Right atrium auricular region (tissue), 2 donors: ENCODE results near the gene RASL12. TPM values are rescaled to one million over a fixed set of nuclear protein-coding genes. Genes with fewer than 3 reads are reported as not detected.
"Not testable (repeated sequence)": the region's sequence is repeated elsewhere in the genome, so short reads cannot be mapped to it uniquely, and the experiment has no call there.

Experiments used
- DNase-seq: peaks from one replicate; pipeline ENCODE4 v3.0.0-alpha.2; 2019; ENCODE audit warnings: low spot score
- H3K27ac ChIP-seq, 2 donors: fragments of 200-600 bp; sonication (generic); 1 replicate in 1 of 2; 2 replicates in 1 of 2; pipeline ENCODE4 v1.5.1; 2016 to 2019
- H3K27me3 ChIP-seq, 2 donors: fragments of 200-600 bp; sonication (generic); one replicate each; pipeline versions ENCODE4 v1.5.1 to v1.6.0; 2017 to 2019
- H3K36me3 ChIP-seq: fragments of 200-600 bp; sonication (generic); one replicate; pipeline ENCODE4 v1.5.1; 2016
- H3K4me1 ChIP-seq, 2 donors: fragments of 200-600 bp; sonication (generic); one replicate each; pipeline versions ENCODE4 v1.5.1 to v1.6.0; 2017 to 2019
- H3K4me3 ChIP-seq, 2 donors: fragments of 200-600 bp; sonication (generic); 1 replicate in 1 of 2; 2 replicates in 1 of 2; pipeline ENCODE4 v1.5.1; 2017 to 2019; ENCODE audit warnings: mild to moderate bottlenecking in 1 of 2, moderate library complexity in 1 of 2
- H3K9me3 ChIP-seq, 2 donors: fragments of 200-600 bp; sonication (generic); one replicate each; pipeline ENCODE4 v1.5.1; 2019
- total RNA-seq, 2 donors: library from RNA; depleted of rRNA; stranded (reverse); fragments of >200 nt; gene quantifications; one replicate each; pipeline ENCODE4 v1.1.0, GENCODE V29; 2016
- TF ChIP-seq, protein P1 (sequence below), 2 donors: fragments of 200-600 bp; sonication (generic); IDR thresholded peaks; one replicate each; pipeline ENCODE4 v1.5.1; 2019; ENCODE audit warnings: antibody characterized with exemption in 2 of 2

RASL12 gene
- total RNA-seq, 2 donors from 2014 or later: 83.3 to 183 TPM

DNA sequence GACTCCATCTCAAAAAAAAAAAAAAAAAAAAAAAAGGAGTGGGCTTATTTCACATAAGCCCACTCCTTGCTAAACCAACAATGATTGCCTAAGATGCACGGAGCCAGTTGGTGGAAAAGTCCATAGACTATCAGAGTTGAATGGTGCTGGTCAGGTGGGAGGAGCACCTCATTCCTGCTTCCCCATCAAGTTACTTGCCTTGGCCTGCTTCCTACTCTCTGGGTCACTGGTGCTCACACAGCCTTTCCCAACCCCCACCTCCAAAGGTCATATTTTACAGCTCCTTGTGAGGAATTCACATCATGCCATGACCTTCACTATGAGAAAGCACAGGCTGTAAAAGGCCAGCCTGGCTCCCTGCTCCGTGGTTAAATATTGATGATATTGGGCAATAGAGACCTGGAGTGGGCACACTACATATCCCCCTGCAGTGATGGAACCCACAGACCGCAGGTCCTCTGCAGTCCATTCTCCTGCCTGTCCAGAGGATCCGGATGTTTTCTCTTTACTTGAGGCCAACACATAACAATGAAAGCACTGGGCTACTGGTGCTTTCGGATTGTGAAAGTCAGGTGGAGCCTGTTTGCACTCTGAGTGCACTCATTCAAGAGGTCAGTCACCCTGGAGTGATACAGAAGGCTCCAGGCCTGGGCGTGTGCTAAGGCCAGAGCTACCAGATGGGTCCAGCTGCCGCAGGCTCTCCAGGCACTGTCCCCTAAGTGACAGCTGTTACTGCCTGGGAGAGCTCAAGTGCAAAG, 22.9 kb downstream of the RASL12 start, which contains the start of gene SLC51B:
Gene SLC51B (plus strand): TSS at position 664 of the 758 bp plus-strand sequence. CDS start 4,618 bp downstream, outside the sequence.
- DNase-seq: no peak
- no peak within 1 kb of the TSS for H3K27ac ChIP-seq
- H3K4me3 ChIP-seq: no peak within 1 kb of the TSS
- no peaks in the 10 kb centered on the region for H3K36me3 ChIP-seq
- TF ChIP-seq, protein P1, sequence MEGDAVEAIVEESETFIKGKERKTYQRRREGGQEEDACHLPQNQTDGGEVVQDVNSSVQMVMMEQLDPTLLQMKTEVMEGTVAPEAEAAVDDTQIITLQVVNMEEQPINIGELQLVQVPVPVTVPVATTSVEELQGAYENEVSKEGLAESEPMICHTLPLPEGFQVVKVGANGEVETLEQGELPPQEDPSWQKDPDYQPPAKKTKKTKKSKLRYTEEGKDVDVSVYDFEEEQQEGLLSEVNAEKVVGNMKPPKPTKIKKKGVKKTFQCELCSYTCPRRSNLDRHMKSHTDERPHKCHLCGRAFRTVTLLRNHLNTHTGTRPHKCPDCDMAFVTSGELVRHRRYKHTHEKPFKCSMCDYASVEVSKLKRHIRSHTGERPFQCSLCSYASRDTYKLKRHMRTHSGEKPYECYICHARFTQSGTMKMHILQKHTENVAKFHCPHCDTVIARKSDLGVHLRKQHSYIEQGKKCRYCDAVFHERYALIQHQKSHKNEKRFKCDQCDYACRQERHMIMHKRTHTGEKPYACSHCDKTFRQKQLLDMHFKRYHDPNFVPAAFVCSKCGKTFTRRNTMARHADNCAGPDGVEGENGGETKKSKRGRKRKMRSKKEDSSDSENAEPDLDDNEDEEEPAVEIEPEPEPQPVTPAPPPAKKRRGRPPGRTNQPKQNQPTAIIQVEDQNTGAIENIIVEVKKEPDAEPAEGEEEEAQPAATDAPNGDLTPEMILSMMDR (IDR thresholded peaks at IDR 0.05): no peak
- H3K27me3 ChIP-seq: no peaks in the 10 kb centered on the region
- H3K9me3 ChIP-seq: no peaks in the 10 kb centered on the region
- H3K4me1 ChIP-seq: peaks cover 0 to 10% of the 10 kb centered on the region in 2 donors

DNA sequence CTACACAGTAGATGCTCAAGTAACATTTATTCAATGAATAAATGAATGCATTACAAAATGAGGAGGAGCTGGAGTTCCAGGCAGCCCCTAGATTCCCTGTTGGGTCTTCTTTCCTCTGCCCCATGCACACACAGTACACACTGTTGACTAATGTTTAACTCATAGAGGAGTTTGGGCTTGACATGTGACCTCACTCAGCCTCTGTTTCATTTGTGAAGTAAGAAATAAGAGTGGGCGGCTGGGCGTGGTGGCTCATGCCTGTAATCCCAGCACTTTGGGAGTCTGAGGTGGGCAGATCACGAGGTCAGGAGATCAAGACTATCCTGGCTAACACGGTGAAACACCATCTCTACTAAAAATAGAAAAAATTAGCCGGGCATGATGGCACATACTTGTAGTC, 23.6 kb downstream of the RASL12 start:
- not testable (repeated sequence) for H3K27ac ChIP-seq, DNase-seq, H3K4me1 ChIP-seq, H3K27me3 ChIP-seq, H3K9me3 ChIP-seq, H3K4me3 ChIP-seq, H3K36me3 ChIP-seq

DNA sequence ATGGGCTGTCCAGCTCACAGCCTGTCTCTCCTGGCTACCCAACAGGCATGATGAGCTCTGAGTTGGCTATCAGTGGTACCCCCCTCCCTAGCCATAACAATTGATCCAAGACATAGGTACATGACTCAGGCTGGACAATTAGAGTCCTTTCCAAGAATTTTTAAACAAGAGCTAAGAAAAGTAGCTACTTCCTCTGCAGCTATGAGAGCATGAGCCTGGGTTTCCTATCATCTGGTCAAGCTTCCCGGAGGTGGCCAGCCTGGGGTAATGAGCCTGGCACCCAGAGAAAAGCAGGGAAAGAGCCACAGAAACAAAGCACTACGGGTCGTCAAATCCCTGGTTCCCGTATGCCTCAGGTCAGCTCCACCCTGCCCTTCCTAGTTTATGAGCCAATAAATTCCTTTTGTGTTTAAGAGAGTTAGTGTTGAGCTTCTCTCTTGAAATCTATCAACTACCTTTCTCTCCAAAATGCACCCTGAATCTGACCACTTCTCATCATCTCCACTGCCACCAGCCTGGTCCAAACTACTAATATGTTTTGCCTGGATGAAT, 24.9 kb downstream of the RASL12 start:
- no peaks in the 10 kb centered on the region for H3K4me1 ChIP-seq

DNA sequence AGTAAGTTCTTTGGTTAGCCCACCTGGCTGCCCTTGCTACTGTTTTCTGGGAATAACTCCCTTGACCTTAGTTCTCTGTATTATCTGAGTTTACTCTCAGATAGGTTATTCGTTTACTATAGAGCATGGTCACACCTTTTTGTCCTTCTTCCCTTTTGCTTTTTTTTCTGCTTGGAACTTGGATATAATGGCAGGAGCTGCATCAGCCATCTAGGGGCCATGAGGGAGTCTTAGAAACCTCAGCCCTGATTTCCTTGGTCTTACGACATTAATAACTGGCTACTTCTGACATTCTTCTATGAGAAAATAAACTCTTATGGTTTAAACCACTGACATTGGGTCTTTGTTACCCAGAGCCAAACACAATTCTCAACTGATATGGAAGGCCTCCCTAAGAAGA, 26.0 kb downstream of the RASL12 start:
- H3K27ac ChIP-seq: no peak overlapping the region
- H3K27me3 ChIP-seq: no peaks in the 10 kb centered on the region
- no peaks in the 10 kb centered on the region for H3K4me1 ChIP-seq
- no peak overlapping the region for H3K4me3 ChIP-seq
- no peak for DNase-seq
- H3K36me3 ChIP-seq: no peaks in the 10 kb centered on the region
- TF ChIP-seq, protein P1 (IDR thresholded peaks at IDR 0.05): no peak
- H3K9me3 ChIP-seq: no peaks in the 10 kb centered on the region

More for the DNA sequence above, 24.9 kb downstream of the RASL12 start:
- TF ChIP-seq, protein P1 (IDR thresholded peaks at IDR 0.05): no peak
- Histone ChIP-seq H3K36me3 (no peaks in the 10 kb centered on the region), H3K4me3 (no peak overlapping the region), H3K9me3 (no peaks in the 10 kb centered on the region), H3K27ac (no peak overlapping the region), H3K27me3 (no peaks in the 10 kb centered on the region)
- no peak for DNase-seq

DNA sequence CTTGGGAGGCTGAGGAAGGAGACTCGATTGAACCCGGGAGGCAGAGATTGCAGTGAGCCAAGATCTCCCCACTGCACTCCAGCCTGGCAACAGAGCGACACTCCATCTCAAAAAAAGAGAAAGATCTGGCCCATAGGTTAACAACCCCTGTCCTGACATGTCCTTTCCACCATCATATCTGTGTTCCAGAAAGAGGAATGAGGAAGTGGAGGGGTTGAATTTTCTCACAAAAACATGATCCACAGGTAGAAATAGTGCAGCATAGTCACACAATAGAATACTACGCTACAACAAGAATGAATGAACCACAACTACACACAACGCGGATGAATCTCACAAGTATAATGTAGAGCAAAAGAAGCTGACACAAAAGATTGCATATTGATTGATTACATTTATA, 27.3 kb downstream of the RASL12 start:
- Histone ChIP-seq H3K27me3 (no peaks in the 10 kb centered on the region), H3K27ac (no peak overlapping the region), H3K4me1 (no peaks in the 10 kb centered on the region), H3K36me3 (no peaks in the 10 kb centered on the region), H3K9me3 (no peaks in the 10 kb centered on the region), H3K4me3 (no peak overlapping the region)
- DNase-seq: no peak
- TF ChIP-seq, protein P1 (IDR thresholded peaks at IDR 0.05): no peak

DNA sequence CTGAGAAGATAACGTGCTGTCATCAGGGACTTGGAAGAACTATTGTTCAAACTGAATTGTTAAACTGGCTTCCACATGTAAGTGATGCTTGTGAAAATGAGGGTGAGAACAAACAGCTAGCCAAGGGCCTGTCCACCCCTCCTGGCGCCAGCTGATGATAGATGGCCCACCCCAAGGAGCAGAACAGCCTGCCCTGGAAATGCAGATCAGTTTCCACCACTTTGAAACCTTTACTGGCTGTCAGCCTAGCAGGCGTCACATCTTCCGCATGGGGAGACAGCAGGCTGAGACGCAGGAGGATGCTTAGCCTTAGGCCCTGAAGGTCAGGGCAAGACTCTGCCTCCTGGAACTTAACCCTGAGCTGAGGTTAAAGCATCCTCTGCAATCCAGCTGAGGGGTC, 29.0 kb downstream of the RASL12 start:
- Histone ChIP-seq H3K4me1 (peaks cover 0 to 2% of the 10 kb centered on the region in 2 donors), H3K9me3 (no peaks in the 10 kb centered on the region), H3K36me3 (no peaks in the 10 kb centered on the region), H3K4me3 (no peak overlapping the region), H3K27ac (no peak overlapping the region), H3K27me3 (no peaks in the 10 kb centered on the region)
- no peak for DNase-seq
- TF ChIP-seq, protein P1 (IDR thresholded peaks at IDR 0.05): no peak
